ENCODE measurements around the gene WDR72. TPM values are rescaled to one million over a fixed set of nuclear protein-coding genes. Genes with fewer than 3 reads are reported as not detected.

Gene WDR72
- total RNA-seq, 6 donors from 2014 or later = 0.30 to 7.0 (median 2.5) TPM

- ATAC-seq (ENCODE audit: low FRiP score in 2 of 2) (no peak), DNase-seq (no peak)
- Histone ChIP-seq H3K4me3 (no peak overlapping the region), H3K4me1 (no peaks in the 10 kb centered on the region), H3K27ac (no peak overlapping the region), H3K9me3 (no peaks in the 10 kb centered on the region), H3K27me3 (no peaks in the 10 kb centered on the region), H3K36me3 (no peaks in the 10 kb centered on the region)
- 38 to 41% methylated on average over 7 of the region's 7 CpGs for WGBS, 2 donors
- TF ChIP-seq POLR2A (IDR thresholded peaks at IDR 0.05) (no peak), CTCF (IDR thresholded peaks at IDR 0.05) (no peak), POLR2AphosphoS5 (IDR thresholded peaks at IDR 0.05) (no peak)
These were observed 199.8 kb downstream of the WDR72 start for GRCh38 chr15:53559364-53560277.

GRCh38 chr15:53558384-53558783 lies 201.1 kb downstream of the WDR72 start:
- H3K27me3 ChIP-seq = no peaks in the 10 kb centered on the region
- no peaks in the 10 kb centered on the region for H3K9me3 ChIP-seq
- no peaks in the 10 kb centered on the region for H3K36me3 ChIP-seq
- no peak overlapping the region for H3K27ac ChIP-seq
- TF ChIP-seq POLR2A (IDR thresholded peaks at IDR 0.05) (no peak), EP300 (IDR thresholded peaks at IDR 0.05) (no peak), POLR2AphosphoS5 (IDR thresholded peaks at IDR 0.05) (no peak), CTCF (IDR thresholded peaks at IDR 0.05) (no peak)
- H3K4me1 ChIP-seq = no peaks in the 10 kb centered on the region
- 56 to 65% methylated on average over 1 of the region's 1 CpG for WGBS, 2 donors
- ATAC-seq (ENCODE audit: low FRiP score in 2 of 2) = no peak
- H3K4me3 ChIP-seq = no peak overlapping the region
- DNase-seq = no peak

- TF ChIP-seq POLR2A (IDR thresholded peaks at IDR 0.05) (no peak), EP300 (IDR thresholded peaks at IDR 0.05) (no peak), POLR2AphosphoS5 (IDR thresholded peaks at IDR 0.05) (no peak), CTCF (IDR thresholded peaks at IDR 0.05) (no peak)
- DNase-seq = no peak
- Histone ChIP-seq H3K9me3 (no peaks in the 10 kb centered on the region), H3K27me3 (no peaks in the 10 kb centered on the region), H3K27ac (no peak overlapping the region), H3K36me3 (no peaks in the 10 kb centered on the region), H3K4me1 (peaks cover 0 to 2% (median 0%) of the 10 kb centered on the region in 4 donors), H3K4me3 (no peak overlapping the region)
- WGBS, 2 donors = 42 to 58% methylated on average over 7 of the region's 7 CpGs
- ATAC-seq (ENCODE audit: low FRiP score in 2 of 2) = no peak
These were observed 204.2 kb downstream of the WDR72 start for GRCh38 chr15:53555226-53555625.

- DNase-seq (no peak), ATAC-seq (ENCODE audit: low FRiP score in 2 of 2) (no peak)
- Histone ChIP-seq H3K36me3 (no peaks in the 10 kb centered on the region), H3K9me3 (no peaks in the 10 kb centered on the region), H3K4me3 (no peak overlapping the region), H3K4me1 (peaks cover 0 to 3% (median 0%) of the 10 kb centered on the region in 4 donors), H3K27ac (no peak overlapping the region), H3K27me3 (no peaks in the 10 kb centered on the region)
- WGBS, 2 donors = 61 to 62% methylated on average over 3 of the region's 3 CpGs
- no peak for TF ChIP-seq EP300 (IDR thresholded peaks at IDR 0.05)
- no peak for TF ChIP-seq CTCF (IDR thresholded peaks at IDR 0.05)
- TF ChIP-seq POLR2A (IDR thresholded peaks at IDR 0.05) = no peak
- no peak for TF ChIP-seq POLR2AphosphoS5 (IDR thresholded peaks at IDR 0.05)
These were observed 209.7 kb downstream of the WDR72 start for GRCh38 chr15:53549697-53550305.
